Activated T-helper 1 cell treated with anti-CD3 and anti-CD28 coated beads, Interleukin-12 subunit alpha, Interleukin-12 subunit beta, Interleukin-2, Interleukin-4 antibody, amounts not matched to agents 30 ng/mL and 10 ng/mL and 1 ng/mL, durations not matched to agents 14 hours and 24 hours and 36 hours (primary cell): ENCODE results near the gene FRS3. TPM values are rescaled to one million over a fixed set of nuclear protein-coding genes. Genes with fewer than 3 reads are reported as not detected.
A peak's percentile ranks its signal among the peaks of the same experiment; 100 is the strongest.

Source experiments
- DNase-seq: peaks from one replicate; pipeline ENCODE4 v3.0.0; 2021; ENCODE audit warnings: low spot score
- H3K27ac Mint-ChIP-seq: one replicate; pipeline ENCODE4 v1.8.0; 2021; ENCODE audit warnings: mild to moderate bottlenecking, mixed read lengths
- H3K27me3 Mint-ChIP-seq: one replicate; pipeline ENCODE4 v1.8.0; 2022; ENCODE audit warnings: mild to moderate bottlenecking, moderate library complexity, mixed read lengths; ENCODE audit not compliant: insufficient read depth
- H3K36me3 Mint-ChIP-seq: one replicate; pipeline ENCODE4 v1.8.0; 2021; ENCODE audit warnings: low read depth, mixed read lengths
- H3K4me1 Mint-ChIP-seq: one replicate; pipeline ENCODE4 v1.8.0; 2021; ENCODE audit warnings: low read depth, mixed read lengths
- H3K4me3 Mint-ChIP-seq: one replicate; pipeline ENCODE4 v1.8.0; 2021; ENCODE audit warnings: mild to moderate bottlenecking, moderate library complexity, mixed read lengths
- H3K9me3 Mint-ChIP-seq: one replicate; pipeline ENCODE4 v1.8.0; 2021; ENCODE audit warnings: mixed read lengths
- intact Hi-C: fragments of 100-400 bp; cut with micrococcal nuclease; formaldehyde crosslinking; loops from one replicate; pipeline ENCODE4 v1.15.1; 2024
- total RNA-seq: library from RNA; stranded (reverse); gene quantifications from 2 replicates; pipeline ENCODE4 v1.2.3, GENCODE V29; 2022

Gene FRS3
- total RNA-seq, 1 donor from 2014 or later, result 5.3 TPM

GRCh38 chr6:41732149-41732548, 47.6 kb downstream of the FRS3 start:
- Mint-ChIP-seq H3K36me3 (no peaks in the 10 kb centered on the region), H3K27ac (no peak overlapping the region), H3K4me3 (no peak overlapping the region), H3K9me3 (no peaks in the 10 kb centered on the region), H3K4me1 (peaks cover 32% of the 10 kb centered on the region), H3K27me3 (no peaks in the 10 kb centered on the region)
- intact Hi-C loops, result loop anchor here (5.0 to 10.0 kb wide), 3 partner anchors 185 to 1903 kb away; partner anchors contain the start of genes FOXP4, MAD2L1BP, NFYA and OARD1
- DNase-seq, result no peak

DNA sequence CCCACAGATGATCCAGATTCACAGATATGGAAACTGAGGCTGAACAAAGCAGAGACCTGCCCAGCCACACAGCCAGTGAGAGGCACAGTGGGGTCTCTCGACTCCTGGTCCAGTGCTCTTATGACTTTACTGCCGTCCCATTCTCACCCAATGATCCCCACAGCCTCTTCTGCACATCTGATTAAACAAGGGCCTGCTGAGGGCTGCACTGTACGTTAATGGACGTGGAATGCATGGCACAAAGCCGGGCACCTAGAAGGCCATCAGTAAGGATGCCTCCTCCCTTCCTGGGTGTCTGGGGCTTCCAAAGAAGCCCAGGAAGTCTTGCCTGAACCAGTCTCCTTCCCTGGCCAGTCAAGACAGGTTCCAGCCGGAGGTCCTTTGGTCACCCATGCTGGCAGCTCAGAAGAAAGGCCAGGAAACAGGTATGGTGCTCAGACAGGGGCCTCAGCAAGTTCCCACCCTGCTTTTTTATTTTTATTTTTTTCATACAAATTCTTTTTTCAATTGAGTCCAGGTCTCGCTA, 48.1 kb downstream of the FRS3 start:
- Mint-ChIP-seq H3K27ac (no peak overlapping the region), H3K4me3 (no peak overlapping the region)
- intact Hi-C loops, result loop anchor here (5.0 to 10.0 kb wide), 3 partner anchors 184 to 1903 kb away; partner anchors contain the start of genes FOXP4, MAD2L1BP, NFYA and OARD1

DNA sequence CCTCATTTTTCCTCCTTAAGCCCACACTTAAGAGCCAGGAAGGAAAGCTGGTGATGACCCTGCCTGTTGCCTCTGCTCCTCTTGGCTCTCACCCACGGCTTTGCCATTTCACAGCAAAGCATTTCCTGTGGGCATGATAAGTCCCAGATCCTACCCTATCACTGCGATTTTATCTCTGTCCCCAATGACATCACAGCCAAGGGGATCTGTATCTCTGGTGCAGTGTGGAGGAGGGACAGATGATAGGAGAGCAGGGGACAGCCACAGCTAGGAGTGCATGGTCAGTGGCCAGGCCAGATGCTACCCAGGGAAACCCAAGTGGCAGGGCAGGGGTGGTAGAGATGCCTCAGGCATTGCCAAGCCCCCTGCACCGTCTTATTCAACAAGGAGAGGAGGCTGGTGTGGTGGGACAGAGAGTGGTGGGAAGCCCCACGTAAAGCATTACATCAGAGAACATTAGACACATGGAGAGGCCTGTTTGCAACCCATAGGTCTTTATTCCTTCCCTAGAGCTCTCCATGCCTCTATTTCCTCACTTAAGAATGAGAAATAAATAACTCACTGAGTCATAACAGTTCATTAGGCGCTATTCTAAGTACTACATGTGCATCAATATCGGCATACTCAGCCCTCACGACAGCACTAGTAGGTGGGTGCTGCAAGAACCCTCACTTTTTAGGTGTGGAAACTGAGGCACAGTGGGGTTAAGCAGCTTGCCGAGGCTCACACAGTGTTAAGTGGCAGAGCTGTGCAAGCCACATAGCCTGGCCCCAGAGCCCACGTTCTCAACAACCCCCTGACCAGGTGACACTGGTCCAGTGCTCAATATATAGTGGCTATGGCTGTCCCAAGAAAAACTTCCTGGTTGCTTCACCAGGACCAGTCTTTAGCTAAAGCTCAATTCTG, 48.9 kb downstream of the FRS3 start:
- H3K4me1 Mint-ChIP-seq, result peaks cover 31% of the 10 kb centered on the region
- intact Hi-C loops, result loop anchor here (5.0 to 10.0 kb wide), 3 partner anchors 183 to 1904 kb away; partner anchors contain the start of genes FOXP4, MAD2L1BP, NFYA and OARD1
- no peaks in the 10 kb centered on the region for H3K36me3 Mint-ChIP-seq
- no peak overlapping the region for H3K27ac Mint-ChIP-seq
- DNase-seq, result no peak
- peak overlapping the region; percentile 19 for H3K4me3 Mint-ChIP-seq
- H3K9me3 Mint-ChIP-seq, result no peaks in the 10 kb centered on the region
- no peaks in the 10 kb centered on the region for H3K27me3 Mint-ChIP-seq

More for the DNA sequence above, 48.1 kb downstream of the FRS3 start:
- H3K27me3 Mint-ChIP-seq, result no peaks in the 10 kb centered on the region
- no peak for DNase-seq
- no peaks in the 10 kb centered on the region for H3K36me3 Mint-ChIP-seq
- H3K4me1 Mint-ChIP-seq, result peaks cover 32% of the 10 kb centered on the region
- no peaks in the 10 kb centered on the region for H3K9me3 Mint-ChIP-seq

- DNase-seq, result no peak
- Mint-ChIP-seq H3K4me1 (peaks cover 28% of the 10 kb centered on the region), H3K4me3 (no peak overlapping the region), H3K27me3 (no peaks in the 10 kb centered on the region), H3K27ac (no peak overlapping the region), H3K36me3 (no peaks in the 10 kb centered on the region), H3K9me3 (no peaks in the 10 kb centered on the region)
- intact Hi-C loops, result loop anchor here (5.0 to 10.0 kb wide), 3 partner anchors 182 to 1905 kb away; partner anchors contain the start of genes FOXP4, MAD2L1BP, NFYA and OARD1
Observed at GRCh38 chr6:41729624-41730023, 50.1 kb downstream of the FRS3 start.

DNA sequence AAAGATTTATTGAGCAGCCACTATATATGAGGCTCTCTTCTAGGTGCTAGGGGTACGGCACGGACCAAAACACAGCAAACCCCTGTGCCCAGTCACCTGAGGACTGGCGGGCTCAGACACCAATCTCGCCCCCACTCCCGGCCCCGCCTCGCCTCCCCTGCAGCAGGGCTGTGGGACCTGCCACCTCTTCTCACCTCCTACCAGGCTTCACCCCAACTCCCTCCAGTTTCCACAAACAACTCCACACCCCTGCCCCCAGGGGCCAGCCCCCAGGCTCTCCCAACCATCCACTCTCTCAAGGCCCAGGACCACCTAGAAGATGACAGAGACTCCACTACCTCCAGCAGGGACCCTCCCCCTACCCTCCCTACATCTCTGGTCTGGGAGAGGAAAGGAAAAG, 50.7 kb downstream of the FRS3 start:
- Mint-ChIP-seq H3K27ac (no peak overlapping the region), H3K9me3 (no peaks in the 10 kb centered on the region), H3K4me3 (no peak overlapping the region), H3K4me1 (peaks cover 28% of the 10 kb centered on the region), H3K27me3 (no peaks in the 10 kb centered on the region), H3K36me3 (no peaks in the 10 kb centered on the region)
- intact Hi-C loops, result no loop called here
- DNase-seq, result no peak

- Mint-ChIP-seq H3K27me3 (no peaks in the 10 kb centered on the region), H3K36me3 (no peaks in the 10 kb centered on the region)
Observed at GRCh38 chr6:41728073-41728936, 51.4 kb downstream of the FRS3 start.

GRCh38 chr6:41727705-41728072, 52.0 kb downstream of the FRS3 start:
- Mint-ChIP-seq H3K36me3 (no peaks in the 10 kb centered on the region), H3K4me1 (peaks cover 26% of the 10 kb centered on the region), H3K27me3 (no peaks in the 10 kb centered on the region)

More at GRCh38 chr6:41728073-41728936, 51.4 kb downstream of the FRS3 start:
- H3K9me3 Mint-ChIP-seq, result no peaks in the 10 kb centered on the region
- DNase-seq, result no peak
- H3K27ac Mint-ChIP-seq, result no peak overlapping the region
- intact Hi-C loops, result no loop called here
- H3K4me3 Mint-ChIP-seq, result no peak overlapping the region
- H3K4me1 Mint-ChIP-seq, result peaks cover 28% of the 10 kb centered on the region

DNA sequence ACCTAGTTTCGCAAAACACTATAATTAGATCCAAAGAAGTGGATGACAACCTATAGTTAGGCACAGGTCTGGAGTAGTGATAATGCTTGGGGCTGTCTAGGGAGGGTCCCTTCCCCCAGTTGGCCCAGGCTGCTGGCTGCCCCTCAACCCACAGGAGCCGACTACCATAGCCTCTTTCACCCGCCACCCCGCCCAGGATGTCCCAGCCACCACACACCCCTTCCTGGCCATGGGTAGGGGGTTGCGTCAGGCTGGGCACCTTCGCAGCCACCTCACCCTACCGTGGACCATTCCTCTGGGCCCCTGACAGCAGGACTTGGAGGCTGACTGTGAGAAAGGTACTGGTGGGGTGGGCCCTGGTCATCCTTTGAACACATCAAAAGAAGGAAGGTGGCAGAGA, 52.8 kb downstream of the FRS3 start:
- Mint-ChIP-seq H3K27ac (no peak overlapping the region), H3K9me3 (no peaks in the 10 kb centered on the region), H3K4me1 (peaks cover 20% of the 10 kb centered on the region), H3K36me3 (no peaks in the 10 kb centered on the region), H3K4me3 (no peak overlapping the region), H3K27me3 (no peaks in the 10 kb centered on the region)
- no peak for DNase-seq
- intact Hi-C loops, result no loop called here

More at GRCh38 chr6:41727705-41728072, 52.0 kb downstream of the FRS3 start:
- H3K4me3 Mint-ChIP-seq, result no peak overlapping the region
- intact Hi-C loops, result no loop called here
- no peak for DNase-seq
- H3K9me3 Mint-ChIP-seq, result no peaks in the 10 kb centered on the region
- no peak overlapping the region for H3K27ac Mint-ChIP-seq

- Mint-ChIP-seq H3K9me3 (no peaks in the 10 kb centered on the region), H3K4me1 (peaks cover 5% of the 10 kb centered on the region), H3K4me3 (no peak overlapping the region), H3K27me3 (no peaks in the 10 kb centered on the region), H3K36me3 (no peaks in the 10 kb centered on the region), H3K27ac (no peak overlapping the region)
- intact Hi-C loops, result no loop called here
- no peak for DNase-seq
Observed at GRCh38 chr6:41724586-41725501, 54.9 kb downstream of the FRS3 start.

GRCh38 chr6:41724228-41724580, 55.5 kb downstream of the FRS3 start:
- no peak overlapping the region for H3K27ac Mint-ChIP-seq
- H3K4me1 Mint-ChIP-seq, result peaks cover 5% of the 10 kb centered on the region
- no peaks in the 10 kb centered on the region for H3K9me3 Mint-ChIP-seq
- H3K36me3 Mint-ChIP-seq, result no peaks in the 10 kb centered on the region
- no peak overlapping the region for H3K4me3 Mint-ChIP-seq
- no peak for DNase-seq
- intact Hi-C loops, result no loop called here
- no peaks in the 10 kb centered on the region for H3K27me3 Mint-ChIP-seq

DNA sequence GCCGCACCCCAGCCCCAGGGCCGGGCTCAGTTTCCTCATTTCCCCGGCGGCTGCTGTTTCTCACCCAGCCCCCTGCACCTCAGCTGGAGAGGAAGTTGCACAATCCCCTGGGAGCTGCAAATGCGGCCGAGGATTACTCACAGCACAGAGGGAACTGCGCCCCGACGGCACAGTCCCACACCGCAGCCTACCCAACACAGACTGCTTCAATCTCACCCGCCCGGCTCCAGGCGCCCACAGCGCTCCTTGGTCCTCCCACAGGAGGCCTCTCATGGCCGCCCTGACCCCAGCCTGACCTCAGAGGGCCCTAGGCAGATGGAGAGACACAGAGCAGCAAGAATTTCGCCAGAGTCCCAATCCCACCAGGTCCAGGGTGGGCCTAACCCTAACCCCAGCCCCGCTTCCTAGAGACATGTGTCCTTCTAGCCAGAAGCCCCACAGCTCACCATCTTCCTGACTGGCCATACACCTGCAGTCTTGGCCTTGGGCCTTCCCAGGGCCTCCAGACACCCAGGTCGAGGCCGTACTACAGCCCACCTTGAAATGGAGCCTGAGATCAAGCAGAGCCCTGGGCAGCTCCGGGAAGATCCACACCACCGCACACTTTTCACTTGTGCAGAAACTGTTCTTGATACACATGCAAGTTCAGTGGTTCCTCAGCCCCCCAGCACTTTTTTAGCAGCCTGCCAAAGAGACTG, 56.0 kb downstream of the FRS3 start:
- no peak for DNase-seq
- peaks cover 5% of the 10 kb centered on the region for H3K4me1 Mint-ChIP-seq
- no peaks in the 10 kb centered on the region for H3K27me3 Mint-ChIP-seq
- H3K4me3 Mint-ChIP-seq, result no peak overlapping the region
- no peaks in the 10 kb centered on the region for H3K36me3 Mint-ChIP-seq
- H3K9me3 Mint-ChIP-seq, result no peaks in the 10 kb centered on the region
- intact Hi-C loops, result no loop called here
- H3K27ac Mint-ChIP-seq, result no peak overlapping the region
